Measurements from ENCODE around the gene CRHR1. TPM values are rescaled to one million over a fixed set of nuclear protein-coding genes. Genes with fewer than 3 reads are reported as not detected.

CRHR1 gene
- total and polyA plus RNA-seq, 2 of the 4 experiments (the other 2 are of a cell fraction), result not detected

Other genes with a start within 250 kb of the CRHR1 start
- gene SPPL2C, start 60.6 kb downstream of the CRHR1 start, total RNA-seq (2012; rRNA removed), result not detected in 2 replicates
- gene SPPL2C, start 60.6 kb downstream of the CRHR1 start, polyA plus RNA-seq (2012; rRNA removed), result not detected in 2 replicates
- under 0.01 and 0.18 TPM in 2 replicates for gene MAPT, start 110.2 kb downstream of the CRHR1 start, total RNA-seq (2012; rRNA removed)
- 0.19 and 0.26 TPM in 2 replicates for gene MAPT, start 110.2 kb downstream of the CRHR1 start, polyA plus RNA-seq (2012; rRNA removed)
- not detected in 2 replicates for gene STH, start 214.9 kb downstream of the CRHR1 start, total RNA-seq (2012; rRNA removed)
- not detected in 2 replicates for gene STH, start 214.9 kb downstream of the CRHR1 start, polyA plus RNA-seq (2012; rRNA removed)